K562 (cell line): ENCODE data around the gene ARMC7. TPM values are rescaled to one million over a fixed set of nuclear protein-coding genes. Genes with fewer than 3 reads are reported as not detected.

Source experiments
- BCL6 ChIP-seq: fragments of 250-450 bp; sonication (Bioruptor Pico); IDR thresholded peaks from 2 replicates; pipeline ENCODE4 v1.4.0; 2020
- CBX5 ChIP-seq: IDR thresholded peaks from 2 replicates; pipeline ENCODE4 v1.6.1; 2014; ENCODE audit warnings: low read depth, borderline replicate concordance
- CC2D1A ChIP-seq: fragments of 450-650 bp; IDR thresholded peaks from 2 replicates; pipeline ENCODE4 v1.6.1; 2017; ENCODE audit warnings: mild to moderate bottlenecking
- CCAR2 ChIP-seq: fragments of 200-400 bp; formaldehyde crosslinking; IDR thresholded peaks from 2 replicates; pipeline ENCODE4 v1.6.1; 2017; ENCODE audit warnings: mild to moderate bottlenecking, low read depth, low read length
- E4F1 ChIP-seq: fragments of 250-450 bp; sonication (Bioruptor Pico); IDR thresholded peaks from 2 replicates; pipeline ENCODE4 v1.5.0; 2021; ENCODE audit warnings: mild to moderate bottlenecking, borderline replicate concordance
- HINFP ChIP-seq: fragments of 450-650 bp; conservative IDR thresholded peaks from 2 replicates; pipeline ENCODE4 v1.6.1; 2016; ENCODE audit warnings: missing genetic modification characterization, low read depth, mild to moderate bottlenecking, control low read depth, missing compliant biosample characterization
- HMBOX1 ChIP-seq: sonication (generic); IDR thresholded peaks from 2 replicates; pipeline ENCODE4 v1.6.1; 2016
- NCOA4 ChIP-seq: fragments of 450-650 bp; IDR thresholded peaks from 2 replicates; pipeline ENCODE4 v1.6.1; 2018; ENCODE audit warnings: mild to moderate bottlenecking; ENCODE audit not compliant: partially characterized antibody
- SAFB ChIP-seq: fragments of 200-400 bp; formaldehyde crosslinking; IDR thresholded peaks from 2 replicates; pipeline ENCODE4 v1.6.1; 2017; ENCODE audit warnings: low read depth, low read length, borderline replicate concordance
- SMAD2 ChIP-seq: fragments of 150-350 bp; IDR thresholded peaks from 2 replicates; pipeline ENCODE4 v1.6.1; 2014; ENCODE audit warnings: low read depth, mild to moderate bottlenecking, low read length
- SNIP1 ChIP-seq: fragments of 450-650 bp; IDR thresholded peaks from 2 replicates; pipeline ENCODE4 v1.7.1; 2017; ENCODE audit warnings: low read depth, mild to moderate bottlenecking
- TEAD1 ChIP-seq, 2 experiments: fragments of 450-650 bp in 1 of 2; sonication (generic) in 1 of 2; formaldehyde crosslinking; IDR thresholded peaks; 2 replicates each; pipeline versions ENCODE4 v1.4.0 to v1.8.0; 2020 to 2022; ENCODE audit warnings: mild to moderate bottlenecking in 2 of 2, missing genetic modification reagents in 1 of 2
- TGIF2 ChIP-seq: sonication (generic); formaldehyde crosslinking; IDR thresholded peaks from 2 replicates; pipeline ENCODE4 v1.8.1; 2022; ENCODE audit warnings: mild to moderate bottlenecking, missing genetic modification reagents, moderate library complexity
- ZBTB26 ChIP-seq: fragments of 450-650 bp; formaldehyde crosslinking; IDR thresholded peaks from 2 replicates; pipeline ENCODE4 v1.4.0; 2022; ENCODE audit warnings: missing genetic modification characterization
- ZHX1 ChIP-seq: fragments of 150-350 bp; conservative IDR thresholded peaks from 2 replicates; pipeline ENCODE4 v1.6.1; 2014; ENCODE audit warnings: low read length
- polyA plus RNA-seq, 8 experiments: library from polyadenylated mRNA; depleted of rRNA in 4 of 8; stranded (reverse) in 5 of 8; unstranded in 3 of 8; fragments of >200 nt; fragmentation: Nextera tagmentation in 2 of 8; fragmentation: Illumina TruSeq in 1 of 8; extraction: Ambion mirVana in 2 of 8; extraction: Trizol in 1 of 8; gene quantifications; 2 replicates each; pipeline versions ENCODE4 v1.2.1 to v1.2.3, GENCODE V29; 2011 to 2014; ENCODE audit warnings: inconsistent platforms in 1 of 8, missing spikeins in 1 of 8
- total RNA-seq, 7 experiments: library from RNA; depleted of rRNA in 6 of 7; stranded (reverse); fragments of >200 nt in 6 of 7; fragmentation: Illumina TruSeq in 2 of 7; extraction: Trizol in 2 of 7; gene quantifications; 2 replicates each; pipeline versions ENCODE4 v1.2.1 to v1.2.3, GENCODE V29; 2011 to 2021; ENCODE audit warnings: low replicate concordance in 1 of 7

The ARMC7 gene
- total and polyA plus RNA-seq, 9 of the 15 experiments (the other 6 are each of a cell fraction or from before 2014, with no cell fraction given), result 1.4 to 15.2 (median 5.9) TPM

GRCh38 chr17:75154195-75155106 lies 44.7 kb downstream of the ARMC7 start, which contains the start of gene JPT1 (continued):
- TF ChIP-seq ZBTB26 (CRISPR knock-in tag) (no peak), E4F1 (no peak), CBX5 (no peak), HMBOX1 (no peak), TGIF2 (no peak), NCOA4 (no peak), CCAR2 (no peak), ZHX1 (peak; percentile 79; the same call in 1 of the 2 replicates), TEAD1 (CRISPR knock-in tag; IDR thresholded peaks at IDR 0.05) (peak in 1 of 2 experiments; percentile 13; a peak in 1 of 4 replicates), CC2D1A (peak; percentile 93), SNIP1 (no peak), SMAD2 (no peak), HINFP (tag) (no peak), SAFB (no peak), BCL6 (CRISPR knock-in tag) (no peak)
